Mammary epithelial cell (primary cell): ENCODE results near the gene SEC14L1.

Experiments used
- EZH2 ChIP-seq: IDR thresholded peaks from 2 replicates; pipeline ENCODE4 v1.6.1; 2012; ENCODE audit warnings: low read length, inconsistent platforms, borderline replicate concordance
- TF ChIP-seq, protein P1 (sequence below), 2 donors: IDR thresholded peaks in 1 of 2; conservative IDR thresholded peaks in 1 of 2; 2 replicates each; pipeline ENCODE4 v1.5.1; 2011 to 2012; ENCODE audit warnings: inconsistent platforms in 2 of 2, low read length in 2 of 2, mild to moderate bottlenecking in 2 of 2, control low read depth in 1 of 2, low read depth in 1 of 2; ENCODE audit not compliant: insufficient read depth in 1 of 2; ENCODE audit errors: extremely low read depth in 1 of 2

- TF ChIP-seq, protein P1, sequence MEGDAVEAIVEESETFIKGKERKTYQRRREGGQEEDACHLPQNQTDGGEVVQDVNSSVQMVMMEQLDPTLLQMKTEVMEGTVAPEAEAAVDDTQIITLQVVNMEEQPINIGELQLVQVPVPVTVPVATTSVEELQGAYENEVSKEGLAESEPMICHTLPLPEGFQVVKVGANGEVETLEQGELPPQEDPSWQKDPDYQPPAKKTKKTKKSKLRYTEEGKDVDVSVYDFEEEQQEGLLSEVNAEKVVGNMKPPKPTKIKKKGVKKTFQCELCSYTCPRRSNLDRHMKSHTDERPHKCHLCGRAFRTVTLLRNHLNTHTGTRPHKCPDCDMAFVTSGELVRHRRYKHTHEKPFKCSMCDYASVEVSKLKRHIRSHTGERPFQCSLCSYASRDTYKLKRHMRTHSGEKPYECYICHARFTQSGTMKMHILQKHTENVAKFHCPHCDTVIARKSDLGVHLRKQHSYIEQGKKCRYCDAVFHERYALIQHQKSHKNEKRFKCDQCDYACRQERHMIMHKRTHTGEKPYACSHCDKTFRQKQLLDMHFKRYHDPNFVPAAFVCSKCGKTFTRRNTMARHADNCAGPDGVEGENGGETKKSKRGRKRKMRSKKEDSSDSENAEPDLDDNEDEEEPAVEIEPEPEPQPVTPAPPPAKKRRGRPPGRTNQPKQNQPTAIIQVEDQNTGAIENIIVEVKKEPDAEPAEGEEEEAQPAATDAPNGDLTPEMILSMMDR (conservative IDR thresholded peaks at IDR 0.05 in 1 of 2, IDR thresholded peaks at IDR 0.05 in 1 of 2; ENCODE audit: extremely low read depth in 1 of 2, insufficient read depth in 1 of 2, low read depth in 1 of 2, low read length in 2 of 2): no peak
- TF ChIP-seq EZH2: no peak
Observed at GRCh38 chr17:77216486-77216885, 75.7 kb downstream of the SEC14L1 start.
